BJ (cell line): ENCODE results near the gene PC. TPM values are rescaled to one million over a fixed set of nuclear protein-coding genes. Genes with fewer than 3 reads are reported as not detected.

ENCODE experiments used
- CTCF ChIA-PET: fragments of 350-600 bp; formaldehyde crosslinking; extraction: SDS; loops from one replicate; lab custom pipeline; 2021; ENCODE audit warnings: antibody characterized with exemption, inconsistent platforms; lab: Yijun Ruan, JAX
- POLR2A ChIA-PET: fragments of 300-600 bp; sonication (Branson Sonifier 250); formaldehyde crosslinking; extraction: SDS; loops from one replicate; lab custom pipeline; 2021; ENCODE audit warnings: antibody characterized with exemption; lab: Charles Lee
- DNase-seq: peaks from one replicate; pipeline ENCODE4 v3.0.0-alpha.2; 2011; ENCODE audit warnings: low read depth
- H3K27me3 ChIP-seq: 2 replicates; pipeline ENCODE4 v1.6.0; 2011; ENCODE audit warnings: low read length; ENCODE audit not compliant: control insufficient read depth, insufficient read depth
- H3K36me3 ChIP-seq: 2 replicates; pipeline ENCODE4 v1.5.1; 2011; ENCODE audit warnings: low read length; ENCODE audit not compliant: control insufficient read depth, insufficient read depth
- H3K4me3 ChIP-seq: 2 replicates; pipeline ENCODE4 v1.5.1; 2011; ENCODE audit warnings: low read depth, mild to moderate bottlenecking, control low read depth, low read length
- polyA plus RNA-seq: library from polyadenylated mRNA; depleted of rRNA; stranded (reverse); fragments of >200 nt; gene quantifications from 2 replicates; pipeline ENCODE4 v1.2.3, GENCODE V29; 2011
- TF ChIP-seq, protein P1 (sequence below): IDR thresholded peaks from 2 replicates; pipeline ENCODE4 v1.5.1; 2011; ENCODE audit warnings: low read depth, mild to moderate bottlenecking, control low read depth, inconsistent platforms, low read length, moderate library complexity; ENCODE audit not compliant: insufficient read depth

PC gene
- polyA plus RNA-seq, 1 experiment: 14.3 TPM

DNA sequence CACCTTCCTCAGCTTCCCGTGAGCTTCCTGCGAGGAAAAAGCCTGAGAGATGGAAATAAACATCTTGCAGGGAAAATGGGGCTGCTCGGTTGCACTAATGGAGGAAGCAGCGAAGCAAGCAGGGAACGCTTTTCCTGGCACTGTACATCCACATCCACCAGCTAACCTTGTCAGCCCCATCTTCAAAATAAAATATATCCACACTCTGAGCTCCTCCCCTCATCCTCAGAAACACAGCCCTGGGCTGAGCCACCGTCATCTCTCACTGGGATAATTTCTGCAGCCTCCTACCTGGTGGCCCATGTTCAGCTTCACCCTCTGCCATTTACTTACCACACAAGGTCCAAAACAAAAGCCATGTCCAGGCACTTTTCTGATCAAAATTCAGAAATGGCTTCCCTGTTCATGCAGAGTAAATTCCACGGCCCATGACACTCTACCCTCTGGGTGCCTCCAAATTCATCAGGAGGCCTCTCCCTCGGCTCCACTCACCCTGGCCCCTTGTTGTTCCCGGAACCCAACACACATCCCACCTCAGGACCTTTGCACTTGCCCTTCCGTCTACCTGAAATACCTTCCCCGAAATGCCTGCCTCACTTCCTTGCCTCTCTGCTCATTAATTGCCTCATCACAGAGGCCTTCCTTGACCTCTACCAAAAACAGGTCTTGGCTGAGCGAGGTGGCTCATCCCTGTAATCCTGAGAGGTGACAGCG is 29.9 kb upstream of the PC start:
- POLR2A ChIA-PET: no interaction called here

DNA sequence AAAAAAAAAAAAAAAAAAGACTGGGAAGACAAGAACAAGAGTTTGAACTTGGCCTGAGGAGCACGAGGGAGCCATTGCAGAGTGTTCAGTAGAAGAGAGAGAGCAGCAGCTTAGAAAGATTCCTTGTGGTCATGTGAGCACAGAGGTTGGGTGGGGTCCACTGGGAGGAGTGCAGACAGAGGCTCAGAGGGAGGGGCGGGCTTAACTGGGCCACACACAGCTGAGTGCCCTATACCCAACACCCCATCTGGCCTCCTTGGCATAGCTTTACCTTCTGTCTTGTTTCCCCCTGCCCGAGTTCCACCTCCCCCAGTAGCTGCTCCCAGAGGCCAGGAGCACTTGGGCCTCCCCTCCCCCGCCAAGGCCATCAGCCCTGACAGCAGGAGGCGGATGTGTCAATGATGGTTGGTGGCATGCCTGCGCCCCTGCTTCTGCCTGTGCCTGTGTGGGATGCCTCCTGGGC is 29.0 kb upstream of the PC start:
- DNase-seq: no peak
- H3K27me3 ChIP-seq: no peaks in the 10 kb centered on the region
- POLR2A ChIA-PET: no interaction called here
- TF ChIP-seq, protein P1, sequence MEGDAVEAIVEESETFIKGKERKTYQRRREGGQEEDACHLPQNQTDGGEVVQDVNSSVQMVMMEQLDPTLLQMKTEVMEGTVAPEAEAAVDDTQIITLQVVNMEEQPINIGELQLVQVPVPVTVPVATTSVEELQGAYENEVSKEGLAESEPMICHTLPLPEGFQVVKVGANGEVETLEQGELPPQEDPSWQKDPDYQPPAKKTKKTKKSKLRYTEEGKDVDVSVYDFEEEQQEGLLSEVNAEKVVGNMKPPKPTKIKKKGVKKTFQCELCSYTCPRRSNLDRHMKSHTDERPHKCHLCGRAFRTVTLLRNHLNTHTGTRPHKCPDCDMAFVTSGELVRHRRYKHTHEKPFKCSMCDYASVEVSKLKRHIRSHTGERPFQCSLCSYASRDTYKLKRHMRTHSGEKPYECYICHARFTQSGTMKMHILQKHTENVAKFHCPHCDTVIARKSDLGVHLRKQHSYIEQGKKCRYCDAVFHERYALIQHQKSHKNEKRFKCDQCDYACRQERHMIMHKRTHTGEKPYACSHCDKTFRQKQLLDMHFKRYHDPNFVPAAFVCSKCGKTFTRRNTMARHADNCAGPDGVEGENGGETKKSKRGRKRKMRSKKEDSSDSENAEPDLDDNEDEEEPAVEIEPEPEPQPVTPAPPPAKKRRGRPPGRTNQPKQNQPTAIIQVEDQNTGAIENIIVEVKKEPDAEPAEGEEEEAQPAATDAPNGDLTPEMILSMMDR: no peak
- CTCF ChIA-PET: no interaction called here
- H3K4me3 ChIP-seq: no peak overlapping the region
- H3K36me3 ChIP-seq: no peaks in the 10 kb centered on the region

More for the DNA sequence above, 29.9 kb upstream of the PC start:
- no peaks in the 10 kb centered on the region for H3K27me3 ChIP-seq
- CTCF ChIA-PET: no interaction called here
- TF ChIP-seq, protein P1: no peak
- H3K36me3 ChIP-seq: no peaks in the 10 kb centered on the region
- no peak for DNase-seq
- H3K4me3 ChIP-seq: no peak overlapping the region

DNA sequence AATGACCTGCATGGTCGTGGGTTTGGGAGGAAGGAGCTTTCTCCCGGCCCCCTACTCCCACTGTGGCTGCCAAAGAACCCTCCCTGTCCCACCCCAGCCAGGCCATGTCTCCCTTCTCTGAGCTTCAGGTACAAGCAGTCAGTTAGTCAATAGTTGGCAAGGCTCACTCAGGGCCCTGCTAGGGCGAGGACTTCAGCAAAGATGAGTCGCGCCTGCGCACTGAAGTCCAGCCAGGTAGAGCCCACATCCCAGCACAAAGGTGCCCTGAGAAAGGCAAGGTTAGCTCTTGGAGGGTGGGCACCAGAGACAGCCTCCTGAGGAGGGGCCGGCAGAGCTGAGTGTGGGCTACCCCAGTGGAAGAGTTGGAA is 28.0 kb upstream of the PC start:
- Histone ChIP-seq H3K27me3 (no peaks in the 10 kb centered on the region), H3K36me3 (no peaks in the 10 kb centered on the region), H3K4me3 (no peak overlapping the region)
- TF ChIP-seq, protein P1: no peak
- DNase-seq: no peak
- POLR2A ChIA-PET: no interaction called here
- CTCF ChIA-PET: interaction anchor here (3.0 kb wide), 1 partner anchor 10 kb away, joined by 12 read pairs; the partner anchor contains the start of gene C11orf86

DNA sequence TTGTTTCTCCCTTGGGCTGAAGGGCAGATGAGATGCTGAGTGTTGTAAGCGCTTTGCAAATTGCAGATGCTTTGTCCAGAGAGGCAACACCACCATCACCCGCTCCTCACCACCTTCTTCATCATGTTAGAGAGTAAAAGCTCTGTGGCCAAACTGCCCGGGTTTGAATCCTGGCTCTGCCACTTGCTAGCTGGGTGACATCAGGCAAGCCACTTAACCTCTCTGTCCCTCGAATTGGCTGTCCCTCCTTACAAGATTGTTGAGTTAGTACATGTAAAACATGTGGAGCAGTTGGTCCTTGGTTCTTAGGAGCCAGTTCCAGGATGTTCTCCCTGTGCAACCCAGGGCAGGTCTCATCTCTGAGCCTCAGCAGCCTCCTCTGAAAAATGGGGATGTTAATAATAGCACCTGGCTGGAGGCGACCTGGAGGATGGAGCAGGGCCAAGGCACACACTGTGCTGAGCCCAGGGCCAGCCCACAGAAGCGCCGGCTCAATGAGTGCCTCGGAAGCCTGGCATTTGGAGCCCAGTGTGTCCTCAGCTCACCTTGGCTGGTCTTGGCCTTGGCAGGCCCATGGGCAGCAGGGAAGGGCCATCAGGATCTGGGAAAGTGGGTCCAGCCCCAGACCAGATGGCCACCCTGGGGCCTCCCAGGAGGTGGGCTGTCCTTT is 27.5 kb upstream of the PC start:
- TF ChIP-seq, protein P1: no peak
- no peak overlapping the region for H3K4me3 ChIP-seq
- CTCF ChIA-PET: interaction anchor here (3.0 kb wide), 1 partner anchor 10 kb away, joined by 12 read pairs; the partner anchor contains the start of gene C11orf86
- no peak for DNase-seq
- no peaks in the 10 kb centered on the region for H3K27me3 ChIP-seq
- POLR2A ChIA-PET: no interaction called here
- no peaks in the 10 kb centered on the region for H3K36me3 ChIP-seq

DNA sequence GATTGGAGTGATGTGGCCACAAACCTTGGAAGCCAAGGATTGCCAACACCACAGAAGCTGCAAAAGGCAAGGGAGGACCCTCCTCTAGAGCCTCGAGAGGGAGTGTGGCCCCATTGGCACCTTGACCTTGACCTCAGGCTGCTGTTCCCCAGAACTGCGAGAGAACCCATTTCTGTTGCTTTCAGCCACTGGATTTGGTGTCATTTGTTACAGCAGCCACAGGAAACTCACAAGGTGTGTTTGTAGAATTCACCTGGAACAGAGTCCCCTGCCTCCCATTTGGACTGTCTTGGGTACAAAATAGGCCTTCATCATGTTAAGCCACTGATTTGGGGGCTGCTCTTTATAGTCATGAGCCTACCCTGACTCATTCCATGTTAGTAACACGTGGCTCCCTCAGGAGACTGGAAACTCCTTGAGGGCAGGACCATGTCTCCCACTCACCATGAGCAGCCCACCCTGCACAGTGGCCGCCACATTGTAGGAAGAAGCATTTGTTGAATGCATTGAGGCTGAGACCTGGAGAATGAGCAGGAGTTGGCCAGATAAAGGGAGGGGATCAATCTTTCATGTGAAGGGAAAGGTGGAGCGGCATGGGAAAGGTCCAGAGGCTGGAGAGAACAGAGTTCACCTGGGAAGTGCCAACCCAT is 25.2 kb upstream of the PC start:
- DNase-seq: no peak
- no peak overlapping the region for H3K4me3 ChIP-seq
- ChIA-PET POLR2A (no interaction called here), CTCF (interaction anchor here (3.0 kb wide), 1 partner anchor 7 kb away, joined by 12 read pairs; the partner anchor contains the start of gene C11orf86)
- H3K27me3 ChIP-seq: no peaks in the 10 kb centered on the region
- no peaks in the 10 kb centered on the region for H3K36me3 ChIP-seq
- TF ChIP-seq, protein P1: no peak
